Neuron (in vitro differentiated cells): ENCODE measurements around the gene WDR88.
"Not testable (repeated sequence)": the region's sequence is repeated elsewhere in the genome, so short reads cannot be mapped to it uniquely, and the experiment has no call there.

Experiments
- H2AFZ ChIP-seq: one replicate; pipeline ENCODE4 v1.6.1; 2013; ENCODE audit warnings: low read depth, mild to moderate bottlenecking, inconsistent platforms, low read length, moderate library complexity
- H3K27me3 ChIP-seq: one replicate; pipeline ENCODE4 v1.6.1; 2013; ENCODE audit warnings: low read length; ENCODE audit not compliant: insufficient read depth
- H3K36me3 ChIP-seq: one replicate; pipeline ENCODE4 v1.6.1; 2013; ENCODE audit warnings: low read length; ENCODE audit not compliant: insufficient read depth
- H3K4me1 ChIP-seq: one replicate; pipeline ENCODE4 v1.6.1; 2013; ENCODE audit warnings: low read length; ENCODE audit not compliant: insufficient read depth
- H3K4me3 ChIP-seq: 2 replicates; pipeline ENCODE4 v1.5.1; 2013; ENCODE audit warnings: mild to moderate bottlenecking, low read length, moderate library complexity
- H3K9me3 ChIP-seq: one replicate; pipeline ENCODE4 v1.6.1; 2013; ENCODE audit warnings: low read length

WDR88 gene

DNA sequence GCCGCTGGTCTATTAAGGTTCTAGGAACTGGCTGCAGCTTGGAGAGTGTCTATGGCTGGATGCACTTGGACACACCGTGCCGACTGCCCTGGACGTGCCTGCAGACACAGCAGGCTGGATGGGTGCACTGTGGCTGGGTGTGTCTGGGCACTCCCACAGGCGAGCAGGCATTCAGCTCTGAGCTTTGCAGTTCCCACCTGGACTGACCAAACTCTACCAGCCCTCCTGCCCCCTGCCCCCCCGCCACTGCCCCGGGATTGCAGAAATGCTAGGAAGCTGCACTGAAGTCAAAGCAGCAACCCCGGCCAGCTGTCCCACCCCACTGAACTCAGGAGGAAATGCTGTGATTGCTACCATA, 55.2 kb downstream of the WDR88 start:
- Histone ChIP-seq H3K36me3 (no peaks in the 10 kb centered on the region), H3K27me3 (peaks cover 3% of the 10 kb centered on the region), H3K9me3 (no peaks in the 10 kb centered on the region), H2AFZ (no peak overlapping the region), H3K4me1 (no peaks in the 10 kb centered on the region), H3K4me3 (no peak overlapping the region)

GRCh38 chr19:33189453-33189852, 57.5 kb downstream of the WDR88 start:
- Histone ChIP-seq H3K4me1 (peaks cover 4% of the 10 kb centered on the region), H3K9me3 (no peaks in the 10 kb centered on the region), H2AFZ (no peak overlapping the region), H3K27me3 (peaks cover 3% of the 10 kb centered on the region), H3K36me3 (no peaks in the 10 kb centered on the region), H3K4me3 (no peak overlapping the region)

DNA sequence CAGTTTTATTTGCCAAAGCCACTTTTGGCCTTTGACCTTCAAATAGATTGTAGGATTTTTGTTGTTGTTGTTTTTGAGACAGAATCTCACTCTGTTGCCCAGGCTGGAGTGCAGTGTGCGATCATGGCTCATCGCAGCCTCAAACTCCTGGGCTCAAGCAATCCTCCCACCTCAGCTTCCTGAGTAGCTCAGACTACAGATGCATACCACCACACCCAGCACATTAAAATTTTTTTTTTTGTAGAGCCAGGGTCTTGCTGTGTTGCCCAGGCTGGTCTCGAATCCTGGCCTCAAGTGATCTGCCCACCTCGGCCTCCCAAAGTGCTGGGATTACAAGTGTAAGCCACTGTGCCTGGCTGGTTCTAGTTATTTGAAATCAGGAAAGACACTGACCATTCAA, 59.2 kb downstream of the WDR88 start:
- H3K36me3 ChIP-seq, H3K27me3 ChIP-seq, H3K4me3 ChIP-seq, H2AFZ ChIP-seq, H3K9me3 ChIP-seq: not testable (repeated sequence)
- peaks cover 11% of the 10 kb centered on the region for H3K4me1 ChIP-seq

DNA sequence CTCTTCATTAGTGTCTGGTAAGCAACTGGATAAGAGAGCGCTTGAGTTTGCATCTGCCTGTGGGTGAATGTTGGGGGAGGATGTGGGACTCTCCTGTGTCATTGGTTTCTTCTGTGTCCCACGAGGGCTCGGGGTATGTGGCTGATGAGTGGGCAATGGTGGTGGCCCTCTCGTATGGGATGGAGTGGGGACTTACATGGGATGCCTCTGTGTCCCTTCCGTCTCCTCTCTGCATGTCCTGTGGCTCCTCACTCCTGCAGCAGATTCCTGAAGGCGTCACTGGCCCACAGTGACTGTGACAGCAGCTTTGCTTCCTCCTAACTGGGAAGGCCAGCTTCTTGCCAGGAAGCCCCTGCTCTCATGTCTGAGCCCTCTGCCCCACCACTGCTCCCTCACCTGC, 59.6 kb downstream of the WDR88 start:
- peaks cover under 1% of the 10 kb centered on the region for H3K36me3 ChIP-seq
- peaks cover 11% of the 10 kb centered on the region for H3K4me1 ChIP-seq
- no peak overlapping the region for H2AFZ ChIP-seq
- H3K27me3 ChIP-seq: peaks cover 3% of the 10 kb centered on the region
- H3K9me3 ChIP-seq: no peaks in the 10 kb centered on the region
- H3K4me3 ChIP-seq: no peak overlapping the region

DNA sequence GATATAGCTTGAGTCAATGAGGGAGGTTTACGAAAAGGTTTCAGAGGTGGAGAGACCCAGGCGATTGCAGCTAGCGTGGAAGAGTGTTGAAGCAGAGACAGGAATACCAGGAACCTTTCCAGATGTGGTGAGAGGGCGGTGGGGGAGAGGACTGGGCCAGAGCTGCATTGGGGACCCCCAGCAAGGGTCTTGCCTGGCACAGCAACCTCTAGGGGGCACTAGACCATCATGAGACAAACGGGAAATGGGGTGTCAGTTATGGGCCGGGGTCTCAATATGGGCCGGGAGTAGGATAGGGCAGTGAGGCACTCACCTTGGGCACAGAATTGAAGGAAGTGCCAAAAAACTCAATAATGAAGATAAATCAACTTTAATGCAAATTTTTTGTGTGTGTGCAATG, 60.1 kb downstream of the WDR88 start:
- H3K27me3 ChIP-seq: no peaks in the 10 kb centered on the region
- no peak overlapping the region for H2AFZ ChIP-seq
- no peak overlapping the region for H3K4me3 ChIP-seq
- peaks cover 11% of the 10 kb centered on the region for H3K4me1 ChIP-seq
- peaks cover 6% of the 10 kb centered on the region for H3K36me3 ChIP-seq
- H3K9me3 ChIP-seq: no peaks in the 10 kb centered on the region

GRCh38 chr19:33193269-33193864, 61.5 kb downstream of the WDR88 start:
- no peaks in the 10 kb centered on the region for H3K27me3 ChIP-seq
- no peak overlapping the region for H2AFZ ChIP-seq
- no peaks in the 10 kb centered on the region for H3K9me3 ChIP-seq
- H3K36me3 ChIP-seq: peaks cover 19% of the 10 kb centered on the region
- peak overlapping the region; percentile 73 for H3K4me3 ChIP-seq
- peaks cover 11% of the 10 kb centered on the region for H3K4me1 ChIP-seq

- Histone ChIP-seq H3K27me3 (no peaks in the 10 kb centered on the region), H3K4me3 (peak within 1 kb of the TSS; percentile 73), H3K36me3 (peaks cover 21% of the 10 kb centered on the region), H3K4me1 (peaks cover 11% of the 10 kb centered on the region), H3K9me3 (no peaks in the 10 kb centered on the region), H2AFZ (no peak within 1 kb of the TSS)
These were observed 62.0 kb downstream of the WDR88 start, which contains the start of gene LRP3 for GRCh38 chr19:33193865-33194362. Gene LRP3 (plus strand): TSS chr19:33194330. CDS start chr19:33194786, 456 bp downstream.

- Histone ChIP-seq H2AFZ (no peak overlapping the region), H3K9me3 (no peaks in the 10 kb centered on the region), H3K27me3 (no peaks in the 10 kb centered on the region), H3K4me1 (peaks cover 11% of the 10 kb centered on the region), H3K4me3 (peak overlapping the region; percentile 73), H3K36me3 (peaks cover 23% of the 10 kb centered on the region)
These were observed 62.6 kb downstream of the WDR88 start for GRCh38 chr19:33194532-33194885.

- H3K4me1 ChIP-seq: peaks cover 11% of the 10 kb centered on the region
- peaks cover 25% of the 10 kb centered on the region for H3K36me3 ChIP-seq
- H3K4me3 ChIP-seq: peak overlapping the region; percentile 73
- H3K27me3 ChIP-seq: no peaks in the 10 kb centered on the region
- H3K9me3 ChIP-seq: no peaks in the 10 kb centered on the region
- no peak overlapping the region for H2AFZ ChIP-seq
These were observed 63.2 kb downstream of the WDR88 start for GRCh38 chr19:33194886-33195644.

- H3K36me3 ChIP-seq: peaks cover 25% of the 10 kb centered on the region
- H3K4me3 ChIP-seq: peak overlapping the region; percentile 73
- no peaks in the 10 kb centered on the region for H3K9me3 ChIP-seq
- no peaks in the 10 kb centered on the region for H3K27me3 ChIP-seq
- no peak overlapping the region for H2AFZ ChIP-seq
- H3K4me1 ChIP-seq: peaks cover 11% of the 10 kb centered on the region
These were observed 63.9 kb downstream of the WDR88 start for GRCh38 chr19:33195645-33196347.

DNA sequence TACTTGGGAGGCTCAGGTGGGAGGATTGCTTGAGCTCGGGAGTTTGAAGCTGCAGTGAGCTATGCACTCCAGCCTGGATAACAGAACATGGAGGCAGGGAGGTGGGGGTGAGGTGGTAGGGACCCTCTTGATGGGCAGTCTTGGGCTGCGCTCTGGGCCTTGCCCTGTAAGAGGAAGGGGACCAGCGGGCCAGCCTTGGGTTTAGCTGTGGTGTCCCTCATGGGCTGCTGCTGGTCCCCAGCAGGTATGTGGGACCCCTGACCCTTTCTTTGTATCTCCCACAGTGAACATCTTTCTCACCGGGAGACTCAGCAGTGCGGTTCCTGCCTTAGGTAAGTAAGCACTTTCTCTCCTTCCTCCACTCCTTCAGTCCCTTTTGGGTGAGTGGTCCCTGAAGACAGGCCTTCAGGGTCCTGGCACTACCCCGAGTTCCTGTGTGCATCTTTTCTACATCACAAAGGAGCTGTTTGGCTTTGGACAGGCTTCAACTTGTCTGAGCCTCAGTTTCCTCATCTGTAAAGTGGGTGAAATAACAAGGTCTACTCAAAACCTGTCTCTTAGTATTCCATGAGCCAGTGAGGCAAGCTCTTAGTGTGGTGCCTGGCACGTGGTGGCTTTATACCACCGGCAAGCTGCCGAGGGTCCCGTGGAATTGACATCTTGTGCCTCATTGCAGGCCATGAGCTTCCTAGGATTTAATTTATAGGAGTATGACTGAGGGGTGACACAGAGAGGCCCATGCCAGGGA, 64.7 kb downstream of the WDR88 start:
- H3K9me3 ChIP-seq: no peaks in the 10 kb centered on the region
- H2AFZ ChIP-seq: no peak overlapping the region
- H3K36me3 ChIP-seq: peaks cover 30% of the 10 kb centered on the region
- H3K27me3 ChIP-seq: no peaks in the 10 kb centered on the region
- no peak overlapping the region for H3K4me3 ChIP-seq
- H3K4me1 ChIP-seq: peaks cover 11% of the 10 kb centered on the region

- H2AFZ ChIP-seq: no peak overlapping the region
- H3K27me3 ChIP-seq: no peaks in the 10 kb centered on the region
- H3K36me3 ChIP-seq: peaks cover 40% of the 10 kb centered on the region
- no peak overlapping the region for H3K4me3 ChIP-seq
- peaks cover 11% of the 10 kb centered on the region for H3K4me1 ChIP-seq
- H3K9me3 ChIP-seq: no peaks in the 10 kb centered on the region
These were observed 65.7 kb downstream of the WDR88 start for GRCh38 chr19:33197591-33198000.

GRCh38 chr19:33198169-33198568, 66.3 kb downstream of the WDR88 start:
- Histone ChIP-seq H3K4me1 (peaks cover 11% of the 10 kb centered on the region), H3K36me3 (peaks cover 45% of the 10 kb centered on the region), H2AFZ (no peak overlapping the region), H3K27me3 (no peaks in the 10 kb centered on the region), H3K9me3 (no peaks in the 10 kb centered on the region), H3K4me3 (no peak overlapping the region)
